Measurements from ENCODE around the gene AGPAT3.
A peak's percentile ranks its signal among the peaks of the same experiment; 100 is the strongest.

The AGPAT3 gene

DNA sequence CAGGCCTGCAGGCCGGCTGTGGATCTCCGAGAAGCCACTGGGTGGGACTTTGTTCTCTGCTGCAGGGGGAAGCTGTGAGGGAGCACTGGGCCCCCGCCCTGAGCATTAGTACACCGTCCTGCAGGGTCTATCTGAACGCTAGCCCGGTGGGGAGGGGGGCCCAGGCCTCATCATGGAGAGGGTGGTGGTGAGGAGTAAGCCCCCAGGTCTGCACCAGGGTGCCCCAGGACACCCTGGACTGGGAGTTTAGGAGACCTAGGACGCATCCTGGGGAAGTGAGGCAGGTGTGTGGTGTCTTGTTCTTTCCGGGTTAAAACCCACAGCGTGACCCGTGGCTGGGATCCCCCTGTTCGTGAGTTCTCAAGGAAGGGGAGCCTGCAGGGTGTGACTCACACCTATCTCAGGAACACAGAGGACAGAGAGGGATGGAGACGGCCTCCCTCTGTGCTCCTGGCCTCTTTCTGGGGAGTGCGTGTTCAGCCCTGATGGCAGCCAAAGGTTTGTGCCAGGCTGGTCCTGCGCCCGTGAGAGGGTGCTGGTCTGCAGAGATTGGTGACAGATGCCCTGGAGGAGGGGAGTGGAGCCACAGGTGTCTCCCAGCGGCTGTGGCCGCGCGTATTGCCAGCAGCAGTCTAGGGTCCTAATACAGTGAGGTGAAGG lies 44.8 kb downstream of the AGPAT3 start:
- DNase-seq = no peak

DNA sequence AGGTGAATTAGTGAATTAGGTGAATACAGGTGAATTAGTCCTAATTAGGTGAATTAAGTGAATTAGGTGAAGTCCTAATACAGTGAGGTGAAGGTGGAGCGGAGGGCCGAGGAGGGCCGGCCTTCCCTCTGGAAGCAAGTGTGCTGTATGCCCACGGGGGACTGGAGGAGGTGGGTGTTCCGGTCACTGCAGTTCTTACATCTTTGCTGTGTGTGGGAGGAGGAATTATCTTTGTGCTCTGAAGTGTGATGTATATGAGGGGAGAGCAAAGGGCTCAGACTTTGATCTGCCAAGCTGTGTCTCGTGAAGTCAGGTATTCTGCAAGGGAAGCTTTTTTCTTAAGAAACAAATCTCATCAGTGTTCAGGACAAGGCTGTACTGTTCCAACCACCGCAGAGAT lies 45.4 kb downstream of the AGPAT3 start:
- no peak for DNase-seq

DNA sequence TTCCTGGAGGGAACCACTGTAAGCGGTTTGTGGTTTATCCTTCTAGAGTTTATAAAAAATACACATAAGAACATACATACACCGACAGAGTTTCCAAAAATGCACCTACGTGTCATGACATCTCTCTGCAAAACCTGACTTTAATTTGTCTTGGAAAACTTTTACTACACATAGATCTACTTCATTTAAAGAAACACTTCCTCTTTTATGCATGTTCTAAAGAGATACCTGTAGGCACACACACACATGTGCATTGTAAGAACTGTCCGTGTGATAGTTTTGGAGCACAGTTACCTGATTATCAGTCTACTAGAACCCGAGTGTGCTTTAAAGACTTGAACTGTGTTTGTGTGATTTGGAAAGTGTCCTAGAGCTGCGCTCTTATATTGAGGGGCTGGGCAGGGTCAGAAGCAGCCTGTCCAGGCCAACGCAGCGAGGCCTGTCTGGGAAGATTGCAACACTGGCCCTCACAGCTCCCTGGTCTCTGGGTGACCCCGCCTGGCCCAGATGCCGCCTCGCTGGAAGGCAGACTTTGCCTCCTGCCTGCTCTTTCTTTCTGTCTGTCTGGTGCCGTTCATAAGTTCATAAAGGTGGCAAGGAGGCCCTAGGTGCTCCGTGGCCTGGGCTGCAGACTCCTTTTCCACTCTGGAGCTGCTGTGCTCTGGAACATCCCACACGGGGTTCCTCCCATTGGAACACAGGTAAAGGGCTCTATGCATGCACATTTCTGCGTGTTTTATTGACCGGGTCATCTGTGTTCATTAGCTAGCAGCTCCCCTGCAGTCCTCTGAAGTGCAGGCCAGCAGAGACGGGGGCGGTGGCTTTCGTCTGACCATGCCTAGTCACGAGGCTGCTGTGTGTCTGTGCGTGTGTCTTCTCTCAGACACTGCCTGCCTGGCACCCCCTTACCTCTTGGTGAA lies 46.3 kb downstream of the AGPAT3 start:
- no peak for DNase-seq

DNA sequence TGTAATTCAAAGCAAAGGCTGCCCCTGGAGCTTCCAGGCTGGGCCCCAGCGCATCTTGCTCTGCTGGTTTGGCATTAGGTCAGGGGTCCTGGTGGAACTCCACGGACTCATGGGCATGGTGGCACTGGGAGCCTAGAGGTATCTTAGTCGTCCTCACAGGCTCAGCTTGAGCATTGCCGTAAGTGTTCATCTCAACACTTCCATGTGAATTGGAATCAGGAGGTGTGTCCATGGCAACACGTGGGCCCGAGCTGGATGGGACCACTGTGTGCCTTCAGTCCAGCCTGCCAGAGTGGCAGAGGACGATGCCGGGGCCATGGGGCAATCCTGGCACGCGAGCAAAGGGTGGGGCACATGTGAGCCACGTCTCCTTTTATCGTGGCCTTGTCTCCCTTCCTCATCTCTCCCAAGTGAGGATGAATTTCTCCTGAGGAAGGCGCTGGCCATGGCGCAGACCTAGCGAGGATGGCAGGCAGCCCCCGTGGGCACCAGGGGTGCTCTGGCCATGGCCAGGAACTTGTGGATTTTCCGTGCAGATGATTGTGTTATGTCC lies 47.0 kb downstream of the AGPAT3 start:
- DNase-seq = no peak

DNA sequence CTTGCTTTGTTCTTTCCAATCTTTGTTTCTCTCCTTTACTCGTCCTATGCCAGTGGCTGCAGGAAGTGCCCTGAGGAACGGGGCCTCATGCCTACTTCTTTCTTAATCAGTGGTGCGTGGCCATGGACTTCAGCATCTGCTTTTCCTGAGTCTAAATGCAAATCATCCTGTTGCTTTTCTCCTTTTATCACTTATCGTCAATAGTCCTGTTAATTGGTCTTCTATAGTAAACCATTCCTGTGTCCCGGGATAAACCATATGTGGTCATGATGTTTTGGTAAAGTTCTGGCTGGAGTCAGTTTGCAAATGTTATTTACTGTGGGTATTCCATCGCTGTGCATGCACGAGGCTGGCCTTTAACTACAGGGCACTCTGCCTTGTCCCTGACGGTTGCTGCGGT lies 47.5 kb downstream of the AGPAT3 start:
- no peak for DNase-seq

DNA sequence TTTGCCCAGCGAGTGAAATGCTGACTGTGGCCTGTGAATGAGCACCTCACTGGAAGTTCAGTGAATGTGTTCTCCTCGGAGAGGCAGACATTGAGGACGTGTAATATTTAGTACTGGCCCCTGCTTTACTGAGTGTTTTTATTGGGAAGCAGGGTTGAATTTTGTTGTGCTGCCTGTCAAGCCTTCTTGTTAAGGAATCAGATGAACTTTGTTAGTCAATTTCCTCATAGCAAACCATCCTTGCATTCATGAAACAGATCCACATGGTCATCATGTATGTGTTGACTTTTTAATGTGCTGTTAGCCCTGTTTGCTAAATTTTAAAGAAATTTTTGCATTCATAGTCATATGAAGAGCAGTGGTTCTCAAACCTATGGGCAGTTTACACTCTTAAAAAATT lies 47.9 kb downstream of the AGPAT3 start:
- no peak for DNase-seq

DNA sequence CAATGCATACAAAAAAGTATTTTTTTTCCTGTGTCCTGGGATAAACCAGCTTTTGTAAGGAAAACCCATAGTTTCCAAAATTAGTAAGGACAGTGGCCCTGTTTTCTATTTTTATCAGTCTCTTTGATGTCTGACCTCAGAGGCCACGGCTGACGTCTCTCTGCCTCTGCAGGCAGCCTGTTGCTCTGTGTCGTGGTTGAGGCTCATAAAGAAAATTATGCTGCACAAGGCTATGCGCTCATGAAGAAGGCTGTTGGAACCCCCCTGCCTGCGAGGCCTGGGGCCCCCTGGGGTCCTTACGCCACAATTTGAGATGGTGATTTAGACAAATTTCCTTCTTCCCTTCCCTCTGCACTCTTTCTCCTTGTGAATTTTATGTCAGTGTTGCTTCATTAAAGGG lies 48.9 kb downstream of the AGPAT3 start:
- no peak for DNase-seq

DNA sequence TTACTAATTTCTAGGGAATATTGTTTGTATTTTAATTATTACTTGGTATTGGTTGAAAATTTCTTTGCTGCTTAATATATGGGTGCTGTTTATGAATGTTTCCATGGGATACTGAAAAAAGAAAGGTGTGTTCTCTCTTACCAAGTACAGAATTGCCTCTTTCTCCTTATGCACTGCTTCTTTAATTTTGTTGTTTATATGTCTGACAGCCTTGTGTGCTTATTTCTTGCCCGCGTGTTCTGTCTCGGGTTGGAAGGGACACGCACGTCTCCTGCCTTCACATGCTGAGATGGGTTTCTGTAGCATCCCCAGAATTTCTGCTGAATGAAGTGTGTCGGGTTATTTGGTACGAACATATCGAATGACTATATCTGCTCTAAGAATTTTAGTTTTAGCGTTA lies 51.1 kb downstream of the AGPAT3 start:
- DNase-seq = no peak

DNA sequence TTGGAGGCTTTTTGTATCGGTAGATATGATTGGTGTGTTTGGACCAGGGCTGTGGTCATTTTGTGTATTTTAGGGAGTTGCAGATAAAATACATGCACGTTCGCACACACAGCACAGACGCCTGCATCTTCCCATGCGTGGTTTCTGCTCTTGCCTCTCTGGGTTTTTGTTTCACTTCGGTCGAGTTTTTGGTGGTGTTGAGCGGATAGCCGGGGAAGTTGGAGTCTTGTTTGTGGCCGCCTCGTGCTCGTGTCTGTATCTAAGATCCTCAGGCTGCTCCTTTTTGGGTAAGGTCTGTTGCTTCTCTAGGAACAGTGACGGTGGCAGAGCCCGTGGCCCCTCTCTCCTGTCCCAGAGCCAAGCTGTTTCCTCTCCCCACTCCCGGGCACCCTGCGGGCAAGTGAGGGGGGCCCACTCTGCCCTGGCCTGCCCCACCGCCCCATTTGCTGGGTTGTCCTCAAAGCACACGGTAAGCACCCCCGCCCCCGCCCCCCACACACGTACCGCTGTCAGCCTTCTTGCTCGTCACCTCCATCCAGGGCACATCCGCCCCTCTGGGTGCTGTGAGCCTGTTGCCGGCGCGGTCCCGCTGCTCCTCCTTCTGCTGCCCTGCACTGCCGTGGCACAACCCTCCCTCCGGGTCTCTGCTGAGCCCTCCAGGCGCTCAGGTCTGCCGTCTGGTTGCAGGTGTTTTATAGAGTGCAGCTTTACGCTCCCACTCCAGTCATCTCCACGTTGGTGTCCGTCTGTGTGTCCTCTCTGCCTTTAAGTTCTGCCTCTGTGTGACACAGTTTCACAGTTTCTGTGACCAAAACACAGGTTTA lies 51.9 kb downstream of the AGPAT3 start:
- DNase-seq = peak; percentile 18

DNA sequence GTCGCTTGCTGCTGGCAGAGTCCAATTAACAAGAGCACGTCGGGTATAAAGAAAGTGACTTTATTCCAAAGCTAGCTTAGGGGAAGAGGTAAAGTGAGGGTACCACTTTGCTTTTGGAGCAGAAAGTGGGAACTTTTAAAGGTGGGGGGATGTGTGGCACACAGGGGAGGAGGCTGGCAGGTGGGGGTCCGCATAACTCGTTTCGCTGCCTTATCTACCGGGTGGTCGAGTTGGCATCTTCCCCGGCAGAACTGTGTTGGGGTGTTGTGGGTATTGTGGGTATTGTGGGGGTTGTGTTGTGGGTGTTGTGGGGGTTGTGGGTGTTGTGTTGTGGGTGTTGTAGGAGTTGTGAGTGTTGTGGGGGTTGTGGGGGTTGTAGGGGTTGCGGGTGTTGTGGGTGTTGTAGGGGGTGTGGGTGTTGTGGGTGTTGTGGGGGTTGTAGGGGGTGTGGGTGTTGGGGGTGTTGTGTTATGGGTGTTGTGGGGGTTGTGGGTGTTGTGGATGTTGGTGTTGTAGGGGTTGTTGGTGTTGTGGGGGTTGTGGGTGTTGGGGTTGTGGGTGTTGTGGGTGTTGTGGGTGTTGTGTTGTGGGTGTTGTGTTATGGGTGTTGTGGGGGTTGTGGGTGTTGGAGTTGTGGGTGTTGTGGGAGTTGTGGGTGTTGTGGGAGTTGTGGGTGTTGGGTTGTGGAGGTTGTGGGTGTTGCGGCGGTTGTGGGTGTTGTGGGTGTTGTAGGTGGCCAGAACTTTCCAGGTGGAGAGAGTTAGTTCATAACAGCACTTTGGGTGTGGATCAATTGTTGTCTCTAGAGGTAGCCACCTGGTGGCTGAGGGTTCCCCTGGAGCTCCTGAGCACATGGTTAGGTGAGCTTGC lies 52.7 kb downstream of the AGPAT3 start:
- DNase-seq = no peak

DNA sequence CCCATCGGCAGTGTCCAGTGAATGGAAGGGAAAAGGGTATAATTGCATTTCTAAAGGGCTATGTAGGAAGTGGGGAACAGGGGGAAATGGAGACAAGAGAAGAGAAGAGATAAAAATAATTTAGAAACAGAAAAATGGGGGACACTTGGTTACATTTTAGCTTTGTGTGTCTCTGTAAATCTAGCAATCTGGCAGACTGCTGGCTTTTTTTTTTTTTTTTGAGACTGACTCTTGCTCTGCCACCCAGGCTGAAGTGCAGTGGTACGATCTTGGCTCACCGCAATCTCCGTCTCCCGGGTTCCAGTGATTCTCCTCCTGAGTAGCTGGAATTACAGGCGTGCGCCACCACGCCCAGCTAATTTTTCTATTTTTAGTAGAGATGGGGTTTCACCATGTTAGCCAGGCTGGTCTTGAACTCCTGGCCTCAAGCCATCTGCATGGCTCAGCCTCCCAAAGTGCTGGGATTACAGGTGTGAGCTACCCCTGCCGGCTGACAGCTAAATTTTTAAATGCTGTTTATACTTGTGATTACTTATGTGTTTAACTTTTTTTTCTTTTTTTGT lies 53.4 kb downstream of the AGPAT3 start:
- DNase-seq = no peak

DNA sequence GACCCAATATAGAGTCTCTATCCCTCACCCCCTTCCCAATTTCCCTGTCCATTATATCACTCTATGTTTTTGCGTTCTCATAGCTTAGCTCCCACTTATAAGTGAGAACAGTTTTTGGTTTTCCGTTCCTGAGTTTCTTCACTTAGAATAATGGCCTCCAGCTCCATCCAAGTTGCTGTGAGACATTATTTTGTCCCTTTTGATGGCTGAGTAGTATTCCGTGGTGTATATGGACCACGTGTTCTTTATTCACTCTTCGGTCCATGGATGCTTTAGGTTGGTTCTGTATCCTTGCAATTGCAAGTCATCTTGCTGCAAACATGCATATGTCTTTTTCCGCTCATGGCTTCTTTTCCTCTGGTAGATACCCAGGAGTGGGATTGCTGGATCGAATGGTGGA lies 54.3 kb downstream of the AGPAT3 start:
- DNase-seq = no peak

DNA sequence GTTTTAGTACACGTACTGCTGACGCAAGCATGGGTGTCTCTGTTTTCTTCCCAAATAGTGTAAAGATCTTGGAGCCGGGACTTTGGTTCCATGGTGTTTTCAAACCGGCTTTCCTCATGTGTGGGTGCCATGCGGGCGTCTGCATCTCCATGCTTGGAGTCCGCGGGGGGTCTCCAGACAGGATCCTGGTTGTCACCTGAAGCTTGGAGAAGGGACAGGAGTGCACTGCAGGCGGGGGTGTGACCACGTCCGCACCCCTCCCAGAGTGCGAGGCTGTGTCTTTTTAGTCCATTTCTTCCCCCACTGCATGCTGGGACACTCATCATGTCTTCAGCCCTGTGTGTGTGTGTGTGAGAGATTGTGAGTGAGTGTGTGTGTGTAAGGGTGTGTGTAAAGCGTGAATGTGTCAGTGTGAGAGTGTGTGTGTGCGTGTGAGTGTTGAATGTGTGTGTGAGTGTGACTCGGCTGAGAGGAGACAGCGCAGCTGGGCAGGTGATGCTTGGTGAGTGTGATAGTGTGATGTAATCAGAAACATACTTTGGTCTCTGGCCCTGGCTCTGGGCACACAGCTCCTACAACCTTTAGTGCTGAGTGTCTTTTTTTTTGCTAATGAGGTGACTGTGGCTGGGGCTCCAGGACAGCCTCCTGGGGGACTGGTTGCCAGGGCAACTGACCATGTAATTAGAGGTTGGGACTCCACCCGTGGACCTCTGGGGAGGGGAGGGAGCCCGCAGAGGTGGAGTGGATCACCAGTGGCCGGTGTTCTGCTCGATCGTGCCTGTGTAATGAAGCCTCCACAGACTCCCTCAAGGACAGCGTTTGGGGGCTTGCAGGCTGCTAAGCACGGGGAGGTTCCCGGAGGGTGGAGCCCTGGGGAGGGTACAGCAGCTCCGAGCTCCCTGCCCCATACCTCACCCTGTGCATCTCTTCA lies 55.1 kb downstream of the AGPAT3 start:
- DNase-seq = no peak

DNA sequence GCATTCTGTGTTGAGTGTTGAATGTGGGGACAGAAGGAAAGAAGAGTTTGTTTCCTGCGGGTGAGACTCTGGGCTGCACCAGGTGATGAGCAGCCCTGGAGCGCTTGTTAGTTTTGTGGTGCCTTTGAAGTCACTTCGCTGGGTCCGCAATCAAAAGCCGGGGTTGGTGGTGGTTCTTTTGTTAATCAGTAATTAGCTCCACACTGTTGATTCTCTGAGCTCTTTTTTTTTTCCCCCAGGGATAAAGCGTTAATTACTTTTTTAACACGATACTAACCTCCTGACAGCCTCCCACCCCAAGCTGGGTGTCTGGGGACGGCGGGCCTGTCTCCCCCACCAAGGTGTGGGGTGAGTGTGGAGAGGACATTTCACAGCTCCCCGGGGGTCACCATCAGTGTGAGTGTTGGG lies 56.6 kb downstream of the AGPAT3 start:
- no peak for DNase-seq

DNA sequence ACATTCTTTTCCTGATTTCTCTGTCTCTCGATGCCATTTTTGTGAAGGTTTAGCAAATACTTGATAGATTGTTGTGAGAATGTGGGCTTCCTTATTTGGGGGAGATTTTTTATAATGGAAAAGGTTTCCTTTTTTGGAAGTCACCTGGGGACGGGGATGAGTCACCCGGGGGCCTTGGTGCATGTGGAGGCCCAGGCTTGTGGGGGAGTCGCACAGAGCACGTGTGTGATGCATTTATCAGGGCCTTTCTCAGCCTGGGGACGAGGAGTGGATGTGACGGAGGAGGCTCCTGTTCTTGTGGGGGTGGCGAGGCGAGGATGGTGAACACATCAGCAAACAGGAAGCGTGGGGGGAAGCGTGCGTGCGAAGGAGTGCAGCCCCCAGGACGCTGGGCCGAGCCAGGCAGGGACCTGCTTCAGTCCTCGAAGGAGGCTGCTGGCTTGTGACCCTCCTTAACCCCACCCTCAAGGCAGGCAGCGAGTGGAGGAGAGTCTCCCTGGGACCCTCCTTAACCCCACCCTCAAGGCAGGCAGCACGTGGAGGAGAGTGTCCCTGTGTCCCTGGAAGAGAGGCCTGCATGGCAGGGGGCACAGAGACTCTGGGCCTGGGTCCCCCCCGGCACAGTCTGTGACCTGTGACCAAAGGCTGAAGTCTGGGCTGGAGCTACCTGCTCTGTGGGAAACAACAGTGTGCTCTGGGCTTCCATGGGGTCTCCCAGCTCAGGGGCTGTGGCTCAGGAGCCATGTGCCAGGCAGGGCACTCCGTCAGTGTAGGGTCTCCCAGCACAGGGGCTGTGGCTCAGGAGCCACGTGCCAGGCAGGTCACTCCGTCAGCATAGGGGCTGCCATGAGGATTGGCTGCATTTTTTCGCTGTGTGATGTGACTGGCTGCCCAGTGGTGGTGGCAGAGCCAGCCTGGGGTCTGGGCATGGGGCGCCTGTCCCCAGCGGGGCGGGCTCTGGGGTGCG lies 57.2 kb downstream of the AGPAT3 start:
- peak; percentile 67 for DNase-seq

DNA sequence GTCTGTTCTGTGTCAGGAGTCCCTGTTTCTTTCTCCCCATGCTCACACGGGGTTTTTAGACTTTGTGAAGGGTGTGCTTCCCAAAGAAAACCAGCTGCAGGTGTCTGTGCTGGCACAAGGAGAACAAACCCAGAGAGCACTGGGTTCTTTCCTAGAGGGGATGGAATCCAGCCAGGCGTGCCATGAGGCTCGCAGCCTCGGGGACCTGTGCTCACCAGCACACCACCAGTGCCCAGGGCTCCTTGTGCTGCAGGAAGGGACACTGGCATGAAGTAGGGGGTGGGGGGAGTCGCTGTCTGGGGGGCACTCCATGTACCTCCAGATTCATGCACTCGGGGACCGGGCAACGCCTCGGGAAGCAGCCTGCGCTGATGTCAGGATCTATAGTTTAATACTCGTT lies 57.9 kb downstream of the AGPAT3 start:
- DNase-seq = no peak

DNA sequence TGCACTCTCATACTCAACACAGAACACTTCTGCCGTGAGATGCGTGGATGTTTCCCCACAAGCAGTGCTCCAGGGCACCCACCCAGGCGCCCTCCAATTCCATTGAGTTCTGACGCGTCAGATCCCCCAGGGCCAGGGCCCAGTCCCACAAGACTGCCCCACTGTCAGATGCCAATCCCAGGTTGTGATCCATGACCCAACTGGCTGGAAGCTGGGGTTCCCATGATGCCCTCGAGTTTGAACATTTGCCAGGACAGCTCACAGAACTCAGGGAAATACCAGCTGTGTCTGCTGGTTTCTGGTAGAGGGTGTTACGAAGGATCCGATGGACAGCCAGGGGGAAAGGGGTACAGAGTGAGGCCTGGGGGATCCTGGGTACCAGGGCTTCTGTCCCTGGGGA lies 58.4 kb downstream of the AGPAT3 start:
- no peak for DNase-seq

DNA sequence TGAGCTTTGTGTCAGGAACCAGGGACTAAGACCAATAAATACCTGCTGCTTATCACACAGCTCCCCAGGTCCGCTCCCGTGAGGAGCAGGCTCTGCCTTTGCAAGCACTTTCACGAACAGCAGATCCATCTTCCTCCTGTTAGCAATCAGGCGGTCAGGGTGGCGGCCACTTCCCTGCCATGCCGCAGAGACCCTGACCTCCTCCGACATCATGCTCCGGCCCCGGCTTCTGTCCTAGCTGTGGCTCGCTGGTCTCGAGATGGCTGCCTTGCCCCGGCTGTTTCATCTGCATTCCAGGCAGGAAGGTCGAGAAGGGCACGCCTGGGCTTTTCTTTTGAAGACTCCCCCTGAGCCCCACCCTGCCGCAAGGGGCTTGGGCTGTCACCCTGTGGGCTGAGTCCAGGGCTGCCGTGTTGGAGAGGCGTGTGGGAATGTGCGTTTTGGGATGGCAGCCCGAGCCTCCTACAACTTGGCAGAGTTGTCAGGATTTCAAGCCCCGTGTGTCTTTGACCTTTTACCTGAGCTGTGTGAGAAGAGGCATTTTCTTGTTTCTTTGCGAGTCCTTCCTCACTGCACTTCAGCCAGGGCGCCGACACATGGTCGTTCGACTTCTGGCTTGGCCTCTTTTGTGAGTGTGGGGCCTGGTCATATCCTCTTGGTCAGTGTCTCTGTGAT lies 59.5 kb downstream of the AGPAT3 start:
- no peak for DNase-seq

DNA sequence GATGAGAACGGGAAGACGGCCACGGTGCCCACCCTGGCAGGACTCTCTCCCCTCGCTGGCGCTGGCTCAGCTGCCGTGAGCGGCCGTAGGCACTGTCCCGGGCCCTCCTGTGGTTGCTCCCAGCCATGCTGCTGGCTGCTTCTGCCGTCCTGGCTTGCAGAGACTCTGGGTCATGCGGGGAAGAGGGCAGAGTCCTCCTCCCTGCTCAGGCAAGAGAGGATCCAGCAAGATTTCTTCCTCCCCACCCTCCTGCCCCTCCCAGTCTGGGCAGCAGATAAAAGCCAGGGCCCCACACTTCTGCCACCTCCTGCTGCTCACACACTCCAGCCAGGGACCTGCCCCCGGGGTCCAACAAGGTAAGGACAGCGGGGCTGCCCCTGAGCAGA lies 60.1 kb downstream of the AGPAT3 start:
- DNase-seq = no peak
